HEK293T (cell line): ENCODE measurements around the gene MEPCE.

Source experiments
- CTCF ChIA-PET: fragments of 350-600 bp; formaldehyde crosslinking; extraction: SDS; loops from one replicate; lab custom pipeline; 2021; ENCODE audit warnings: antibody characterized with exemption, inconsistent platforms; lab: Yijun Ruan, JAX
- POLR2A ChIA-PET: fragments of 350-600 bp; formaldehyde crosslinking; extraction: SDS; loops from one replicate; lab custom pipeline; 2020; ENCODE audit warnings: antibody characterized with exemption, inconsistent platforms; lab: Yijun Ruan, JAX
- DNase-seq: peaks from one replicate; pipeline ENCODE4 v3.0.0; 2012; ENCODE audit warnings: mixed read lengths; ENCODE audit errors: extremely low spot score
- ARNT ChIP-seq: fragments of 450-650 bp; IDR thresholded peaks from 2 replicates; pipeline ENCODE4 v1.6.1; 2017; ENCODE audit warnings: mild to moderate bottlenecking
- BHLHE40 ChIP-seq: fragments of 450-650 bp; IDR thresholded peaks from 2 replicates; pipeline ENCODE4 v1.6.1; 2016; ENCODE audit warnings: mild to moderate bottlenecking, moderate library complexity, borderline replicate concordance
- CTBP1 ChIP-seq: fragments of 450-650 bp; IDR thresholded peaks from 2 replicates; pipeline ENCODE4 v1.6.1; 2016; ENCODE audit warnings: borderline replicate concordance
- ELF4 ChIP-seq: fragments of 450-650 bp; IDR thresholded peaks from 2 replicates; pipeline ENCODE4 v1.6.1; 2017; ENCODE audit warnings: antibody characterized with exemption
- FOXA1 ChIP-seq: fragments of 450-650 bp; IDR thresholded peaks from 2 replicates; pipeline ENCODE4 v1.6.1; 2016; ENCODE audit warnings: mild to moderate bottlenecking
- FOXK2 ChIP-seq: fragments of 450-650 bp; IDR thresholded peaks from 2 replicates; pipeline ENCODE4 v1.6.1; 2016; ENCODE audit warnings: mild to moderate bottlenecking
- FOXM1 ChIP-seq: fragments of 450-650 bp; IDR thresholded peaks from 2 replicates; pipeline ENCODE4 v1.6.1; 2017; ENCODE audit warnings: mild to moderate bottlenecking, borderline replicate concordance
- HDGF ChIP-seq: fragments of 450-650 bp; IDR thresholded peaks from 2 replicates; pipeline ENCODE4 v1.6.1; 2017; ENCODE audit warnings: antibody characterized with exemption, borderline replicate concordance
- L3MBTL2 ChIP-seq: fragments of 450-650 bp; conservative IDR thresholded peaks from 2 replicates; pipeline ENCODE4 v1.6.1; 2016; ENCODE audit warnings: mild to moderate bottlenecking
- LEF1 ChIP-seq: fragments of 450-650 bp; IDR thresholded peaks from 2 replicates; pipeline ENCODE4 v1.6.1; 2017; ENCODE audit warnings: mild to moderate bottlenecking, borderline replicate concordance
- NFRKB ChIP-seq: fragments of 450-650 bp; IDR thresholded peaks from 2 replicates; pipeline ENCODE4 v1.6.1; 2016; ENCODE audit warnings: mild to moderate bottlenecking, moderate library complexity
- PKNOX1 ChIP-seq: fragments of 450-650 bp; IDR thresholded peaks from 2 replicates; pipeline ENCODE4 v1.6.1; 2016
- SP1 ChIP-seq: fragments of 450-650 bp; IDR thresholded peaks from 2 replicates; pipeline ENCODE4 v1.6.1; 2017
- SUZ12 ChIP-seq: fragments of 450-650 bp; IDR thresholded peaks from 2 replicates; pipeline ENCODE4 v1.6.1; 2016; ENCODE audit warnings: mild to moderate bottlenecking
- TARDBP ChIP-seq: fragments of 450-650 bp; IDR thresholded peaks from 2 replicates; pipeline ENCODE4 v1.6.1; 2016
- ZNF384 ChIP-seq: fragments of 450-650 bp; IDR thresholded peaks from 2 replicates; pipeline ENCODE4 v1.6.1; 2016

The MEPCE gene

GRCh38 chr7:100413889-100414288, 15.7 kb upstream of the MEPCE start:
- no peak for DNase-seq
- ChIA-PET POLR2A (no interaction called here), CTCF (no interaction called here)
- TF ChIP-seq ARNT (no peak), SUZ12 (no peak), SP1 (no peak), ZNF384 (no peak), BHLHE40 (no peak), FOXM1 (no peak)

- POLR2A ChIA-PET, result interaction anchor here (2.3 kb wide), 1 partner anchor 13 kb away, joined by 13 read pairs; the partner anchor contains the start of gene ZCWPW1
Observed at GRCh38 chr7:100415448-100415847, 14.2 kb upstream of the MEPCE start.

GRCh38 chr7:100418930-100419659, 10.5 kb upstream of the MEPCE start:
- TF ChIP-seq PKNOX1 (no peak), SP1 (no peak), SUZ12 (no peak), FOXK2 (no peak), ELF4 (no peak), BHLHE40 (no peak), LEF1 (no peak), NFRKB (no peak), HDGF (no peak), FOXA1 (no peak), CTBP1 (no peak)
- POLR2A ChIA-PET, result interaction anchor here (2.7 kb wide), 1 partner anchor 10 kb away, joined by 13 read pairs; the partner anchor contains the start of gene ZCWPW1
- CTCF ChIA-PET, result no interaction called here
- DNase-seq, result no peak

More at GRCh38 chr7:100415448-100415847, 14.2 kb upstream of the MEPCE start:
- TF ChIP-seq TARDBP, result no peak
- no peak for TF ChIP-seq L3MBTL2
- TF ChIP-seq PKNOX1, result no peak
- no peak for TF ChIP-seq SP1
- TF ChIP-seq ZNF384, result no peak
- TF ChIP-seq NFRKB, result no peak
- no peak for TF ChIP-seq ARNT
- TF ChIP-seq LEF1, result no peak
- no peak for TF ChIP-seq BHLHE40
- no peak for TF ChIP-seq FOXK2
- TF ChIP-seq SUZ12, result no peak
- TF ChIP-seq ELF4, result no peak
- no peak for TF ChIP-seq HDGF
- no peak for TF ChIP-seq FOXM1
- no peak for DNase-seq
- CTCF ChIA-PET, result interaction anchor here (0.6 to 1.0 kb wide), 2 partner anchors 8 to 21 kb away, joined by 3 to 4 read pairs; no protein-coding TSS in a partner anchor

- TF ChIP-seq TARDBP (no peak), HDGF (no peak), LEF1 (no peak)
- ChIA-PET POLR2A (interaction anchor here (0.8 to 2.7 kb wide), 2 partner anchors 9 to 15 kb away, joined by 3 to 13 read pairs; partner anchors contain the start of gene ZCWPW1), CTCF (interaction anchor here (0.7 kb wide), 2 partner anchors 12 to 153 kb away, joined by 3 read pairs; no protein-coding TSS in a partner anchor)
- DNase-seq, result no peak
Observed at GRCh38 chr7:100419660-100420226, 9.9 kb upstream of the MEPCE start.

GRCh38 chr7:100423315-100423714, 6.3 kb upstream of the MEPCE start:
- TF ChIP-seq FOXK2 (no peak), ZNF384 (no peak), CTBP1 (no peak), L3MBTL2 (no peak), BHLHE40 (no peak), FOXM1 (no peak), NFRKB (no peak), SUZ12 (no peak)
- POLR2A ChIA-PET, result no interaction called here
- DNase-seq, result no peak
- CTCF ChIA-PET, result interaction anchor here (0.9 kb wide), 1 partner anchor 16 kb away, joined by 3 read pairs; no protein-coding TSS in a partner anchor

- no peak for TF ChIP-seq ARNT
- no peak for TF ChIP-seq BHLHE40
- no peak for TF ChIP-seq FOXA1
- no peak for TF ChIP-seq SP1
- TF ChIP-seq NFRKB, result no peak
- TF ChIP-seq TARDBP, result no peak
- no peak for TF ChIP-seq LEF1
- no peak for TF ChIP-seq SUZ12
- TF ChIP-seq CTBP1, result no peak
- TF ChIP-seq FOXK2, result no peak
- no peak for TF ChIP-seq HDGF
- TF ChIP-seq PKNOX1, result no peak
- TF ChIP-seq FOXM1, result no peak
- no peak for TF ChIP-seq ZNF384
- TF ChIP-seq L3MBTL2, result no peak
- no peak for TF ChIP-seq ELF4
- ChIA-PET POLR2A (no interaction called here), CTCF (interaction anchor here (1.6 kb wide), 1 partner anchor 18 kb away, joined by 4 read pairs; no protein-coding TSS in a partner anchor)
- DNase-seq, result no peak
Observed at GRCh38 chr7:100425347-100425746, 4.3 kb upstream of the MEPCE start.
